Skeletal muscle cell (primary cell): ENCODE data around the gene OCA2.
"Not testable (repeated sequence)": the region's sequence is repeated elsewhere in the genome, so short reads cannot be mapped to it uniquely, and the experiment has no call there.

Source experiments
- DNase-seq: peaks from one replicate; pipeline ENCODE4 v3.0.0-alpha.2; 2010; ENCODE audit warnings: low read depth
- H3K4me3 ChIP-seq: 2 replicates; pipeline ENCODE4 v1.5.1; 2011; ENCODE audit warnings: low read depth, mild to moderate bottlenecking, control low read depth, low read length, moderate library complexity

OCA2 gene

GRCh38 chr15:28013976-28014375, 85.1 kb downstream of the OCA2 start:
- no peak for DNase-seq
- no peak overlapping the region for H3K4me3 ChIP-seq

DNA sequence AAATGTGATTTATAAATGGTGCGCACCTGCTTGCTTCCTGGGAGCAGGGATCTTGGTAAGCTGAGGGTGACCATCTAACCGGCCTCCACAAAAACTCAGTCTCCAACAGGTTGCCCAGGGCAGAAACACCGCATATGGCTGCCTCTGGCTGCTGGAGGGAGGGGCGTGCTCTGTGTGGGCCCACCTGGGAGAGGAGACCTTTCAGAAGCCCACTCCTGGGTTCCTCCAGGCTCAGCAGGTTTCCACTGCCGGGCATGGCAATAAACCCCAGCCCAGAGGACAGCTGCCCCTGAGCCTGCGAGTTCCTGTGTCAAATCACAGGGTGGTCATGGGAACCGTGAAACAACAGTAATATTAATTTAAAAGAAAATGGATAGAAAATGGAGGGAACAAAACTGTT, 85.6 kb downstream of the OCA2 start:
- DNase-seq: no peak
- no peak overlapping the region for H3K4me3 ChIP-seq

DNA sequence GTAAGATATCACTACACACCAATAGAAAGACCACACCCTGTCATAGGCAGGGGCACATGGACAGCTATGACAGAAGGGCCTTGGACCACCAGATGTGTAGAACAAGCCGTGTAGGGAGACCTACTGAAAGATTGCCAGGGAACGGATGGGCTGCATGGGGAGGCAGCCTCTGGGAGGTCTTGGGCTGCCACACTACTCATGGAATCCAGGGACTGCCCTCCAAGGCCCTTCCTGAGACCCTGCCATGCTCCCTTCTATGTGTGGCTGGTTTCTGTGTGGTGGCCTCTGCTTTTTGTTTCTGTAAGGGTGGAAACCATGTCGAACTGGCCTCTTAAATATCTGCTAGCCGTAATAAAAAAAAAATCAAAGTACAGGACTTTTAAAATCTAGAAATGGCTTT, 86.9 kb downstream of the OCA2 start:
- no peak for DNase-seq
- no peak overlapping the region for H3K4me3 ChIP-seq

GRCh38 chr15:28008175-28008574, 90.9 kb downstream of the OCA2 start:
- H3K4me3 ChIP-seq, DNase-seq: not testable (repeated sequence)

DNA sequence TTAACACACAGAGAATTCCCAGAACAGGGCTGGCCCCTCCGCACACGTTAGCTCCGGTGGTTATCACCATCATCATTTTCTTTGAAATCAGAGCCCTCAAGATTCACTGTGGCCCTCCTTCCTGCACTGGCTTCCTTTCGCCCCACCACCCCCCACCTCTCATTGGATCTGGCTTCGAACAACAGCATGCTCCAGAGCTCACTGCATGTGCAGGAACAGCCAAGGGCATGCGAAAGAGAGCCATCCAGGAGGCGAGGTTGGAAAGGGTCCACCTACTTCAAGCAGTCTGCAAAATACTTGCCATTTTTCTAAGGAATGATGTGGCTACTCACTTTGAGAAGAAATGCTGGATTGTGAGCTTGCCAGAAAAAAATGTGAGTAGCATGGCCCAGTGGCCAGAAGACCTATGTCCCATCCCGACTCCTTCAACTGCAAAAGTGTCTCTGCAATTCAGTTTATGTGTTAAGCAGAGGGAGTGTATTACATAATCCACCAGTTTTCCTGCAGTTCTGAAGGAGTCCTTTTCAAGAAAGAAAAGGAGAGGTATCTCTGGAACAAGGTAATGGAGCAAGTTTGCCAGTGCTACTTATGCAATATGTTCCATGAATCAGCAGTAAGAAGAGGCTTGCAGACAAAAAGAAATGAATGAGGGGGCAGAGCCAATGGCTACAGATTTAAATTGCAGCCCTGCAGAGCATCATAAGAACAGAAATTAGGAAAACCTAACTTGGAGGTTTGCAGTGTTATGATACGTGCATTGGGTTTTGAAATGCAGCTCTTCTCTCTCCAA, 92.8 kb downstream of the OCA2 start:
- no peak overlapping the region for H3K4me3 ChIP-seq
- no peak for DNase-seq

DNA sequence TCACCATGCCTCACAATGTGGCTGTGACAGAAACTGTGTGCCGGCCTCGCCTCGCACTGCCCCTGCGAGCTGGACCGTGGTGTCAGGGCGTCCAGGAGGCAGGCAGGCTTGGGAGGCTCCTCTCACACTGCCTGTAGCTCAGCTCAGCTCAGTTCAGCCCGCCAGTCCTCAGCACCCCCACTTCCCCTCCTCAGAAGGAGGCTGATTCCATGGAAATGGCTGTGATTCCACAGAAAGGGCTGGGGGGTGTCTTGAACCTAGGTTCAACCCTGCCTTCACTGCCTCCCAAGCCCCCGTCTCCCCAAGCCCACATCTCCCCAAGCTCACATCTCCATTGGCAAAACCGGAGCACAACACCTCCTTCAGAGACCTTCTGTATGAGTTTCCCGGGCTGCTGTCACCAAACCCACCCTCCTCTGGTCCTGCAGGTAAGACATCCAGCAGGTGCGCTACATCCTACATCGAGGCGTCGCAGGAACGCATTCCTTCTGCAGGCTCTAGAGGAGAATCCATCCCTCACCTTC, 94.0 kb downstream of the OCA2 start:
- H3K4me3 ChIP-seq: no peak overlapping the region
- no peak for DNase-seq

- no peak for DNase-seq
- H3K4me3 ChIP-seq: no peak overlapping the region
These were observed 94.7 kb downstream of the OCA2 start for GRCh38 chr15:28004143-28005003.

DNA sequence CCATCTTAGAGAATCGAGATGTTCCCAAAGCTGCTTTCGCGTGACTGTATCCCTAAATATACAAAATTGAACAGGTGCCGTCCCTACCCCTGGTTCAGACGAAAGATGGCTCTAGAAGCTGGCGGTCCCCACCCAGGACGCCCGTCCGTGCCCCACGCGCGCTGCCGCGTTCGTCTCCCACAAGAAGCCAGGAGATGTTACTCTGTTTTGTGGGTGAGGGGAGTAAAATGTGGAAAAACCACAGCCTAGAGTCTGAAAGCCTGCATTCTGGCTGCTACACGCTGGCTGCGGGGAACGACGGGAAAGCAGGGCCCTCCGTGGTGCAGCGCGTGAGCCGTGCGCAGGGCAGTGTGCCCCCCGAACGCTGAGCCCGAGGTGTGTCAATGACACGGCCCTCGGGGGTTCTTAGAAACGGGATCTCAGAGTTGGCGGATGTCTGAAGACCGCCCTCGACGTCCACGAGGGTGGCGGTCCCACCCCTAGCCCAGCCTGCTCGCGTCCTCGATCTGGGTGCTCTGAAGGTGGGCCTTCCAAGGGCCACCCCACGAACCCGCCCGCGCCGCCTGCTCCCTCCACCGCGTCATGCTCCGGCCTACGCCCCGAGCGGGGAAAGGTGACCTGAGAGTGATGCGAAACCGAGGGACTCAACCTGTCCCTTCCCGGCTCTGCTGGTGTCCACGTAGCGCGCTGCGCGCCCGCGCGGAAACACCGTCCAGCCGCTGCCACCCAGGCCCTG, 95.6 kb downstream of the OCA2 start:
- no peak for DNase-seq
- no peak overlapping the region for H3K4me3 ChIP-seq

DNA sequence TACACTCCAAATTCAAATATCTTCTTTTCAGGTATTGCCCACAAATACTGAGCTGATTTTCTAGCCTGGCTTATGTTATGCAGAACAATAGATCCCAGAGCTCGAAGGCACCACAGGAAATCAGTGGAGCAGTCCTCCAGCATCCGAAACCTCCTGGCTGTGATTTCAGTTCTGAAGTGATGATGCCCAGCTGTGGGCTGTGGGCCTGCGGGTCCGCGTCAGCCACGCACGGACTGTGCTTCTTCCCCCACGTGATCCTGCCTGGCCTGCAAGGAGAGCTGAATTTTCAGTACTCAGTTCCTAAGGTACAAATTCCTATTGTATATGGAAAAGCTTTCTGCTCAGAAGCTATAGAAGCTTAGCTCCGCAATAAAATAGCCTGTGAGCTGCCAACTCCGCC, 96.2 kb downstream of the OCA2 start:
- H3K4me3 ChIP-seq: no peak overlapping the region
- no peak for DNase-seq

DNA sequence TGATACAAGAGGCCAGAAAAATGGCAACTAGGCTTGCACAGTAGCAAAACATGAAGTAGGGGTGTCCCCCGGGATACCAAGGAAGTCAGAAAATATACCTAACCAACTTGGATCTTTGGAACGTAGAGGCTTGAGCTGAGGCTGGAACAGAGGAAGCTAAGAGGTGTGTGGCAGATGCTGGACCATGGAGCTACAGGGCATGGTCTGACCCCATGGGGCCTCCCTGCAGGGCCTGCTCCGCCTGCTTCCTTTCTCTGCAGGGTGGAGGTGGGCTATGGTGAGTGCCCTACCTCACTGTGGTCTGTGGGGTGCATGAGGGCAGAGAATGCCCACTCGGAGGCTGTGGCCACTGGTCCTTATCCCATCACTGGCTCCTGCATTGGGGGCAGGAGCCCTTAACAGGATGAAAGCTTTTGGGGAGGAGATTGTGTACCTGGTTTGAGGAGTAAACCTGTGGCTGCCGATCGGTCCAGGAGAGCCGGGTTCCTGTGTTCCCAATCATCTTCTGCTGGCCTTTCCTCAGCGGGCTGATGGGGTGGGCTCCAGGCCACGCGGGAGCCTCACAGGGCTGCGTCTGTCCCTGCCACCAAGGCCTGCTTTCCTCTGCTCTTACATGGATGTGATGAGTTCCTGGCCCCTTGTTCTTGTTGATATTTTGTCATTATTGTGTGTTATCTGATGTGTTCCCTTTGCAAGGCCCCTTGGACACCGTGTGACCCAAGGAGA, 96.8 kb downstream of the OCA2 start:
- H3K4me3 ChIP-seq: no peak overlapping the region
- no peak for DNase-seq

DNA sequence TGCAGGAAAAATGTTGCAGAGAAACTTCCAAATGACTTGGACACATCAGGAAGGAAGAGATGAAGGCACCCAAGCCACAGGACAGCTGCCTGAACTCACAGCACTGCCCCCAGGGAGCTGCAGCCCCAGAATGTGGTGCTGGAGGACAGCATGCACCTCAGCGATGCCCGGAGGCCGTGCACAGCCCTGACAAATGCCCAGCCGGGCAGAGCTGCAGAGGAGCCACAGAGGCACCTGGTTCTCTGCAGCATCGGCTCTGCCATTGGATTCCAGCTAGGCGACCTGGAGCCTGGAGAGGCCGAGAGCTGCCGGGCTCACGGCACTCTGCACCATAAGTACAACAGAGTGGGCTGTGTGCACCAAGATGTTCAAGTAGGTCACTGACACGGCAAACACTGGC, 97.5 kb downstream of the OCA2 start:
- DNase-seq: no peak

DNA sequence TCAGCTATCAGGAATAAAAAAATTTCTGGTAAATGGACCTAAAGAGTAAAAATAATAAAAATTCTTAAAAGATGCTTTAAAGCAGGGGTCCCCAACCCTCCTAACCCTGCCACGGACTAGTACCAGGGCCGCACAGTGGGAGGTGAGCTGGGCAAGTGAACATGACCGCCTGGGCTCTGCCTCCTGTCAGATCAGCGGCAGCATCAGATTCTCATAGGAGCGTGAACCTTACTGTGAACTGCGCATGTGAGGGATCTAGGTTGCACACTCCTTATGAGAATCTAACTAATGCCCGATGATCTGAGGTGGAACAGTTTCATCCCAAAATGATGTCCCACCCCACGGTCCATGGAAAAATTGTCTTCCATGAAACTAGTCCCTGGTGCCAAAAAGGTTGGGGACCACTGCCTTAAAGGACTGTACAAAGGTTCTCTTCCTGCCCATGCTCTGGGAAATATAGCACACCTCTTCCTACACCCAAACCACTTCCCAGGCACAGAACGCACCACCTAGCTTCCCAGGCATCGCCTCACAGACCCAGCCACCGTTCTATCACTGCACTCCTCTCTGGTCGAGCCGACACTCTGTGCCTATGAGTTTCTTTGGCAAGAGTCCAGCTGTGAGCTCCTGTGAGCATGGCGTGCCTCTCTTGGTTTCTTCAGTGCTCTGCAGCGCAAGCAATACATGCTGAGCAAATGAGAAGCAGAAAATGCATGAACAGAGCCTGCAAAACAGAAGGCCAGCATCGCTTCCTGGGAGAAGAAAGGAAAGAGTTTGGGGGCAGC, 104.9 kb downstream of the OCA2 start:
- H3K4me3 ChIP-seq: no peak overlapping the region
- DNase-seq: no peak

More for the DNA sequence above, 97.5 kb downstream of the OCA2 start:
- H3K4me3 ChIP-seq: no peak overlapping the region

DNA sequence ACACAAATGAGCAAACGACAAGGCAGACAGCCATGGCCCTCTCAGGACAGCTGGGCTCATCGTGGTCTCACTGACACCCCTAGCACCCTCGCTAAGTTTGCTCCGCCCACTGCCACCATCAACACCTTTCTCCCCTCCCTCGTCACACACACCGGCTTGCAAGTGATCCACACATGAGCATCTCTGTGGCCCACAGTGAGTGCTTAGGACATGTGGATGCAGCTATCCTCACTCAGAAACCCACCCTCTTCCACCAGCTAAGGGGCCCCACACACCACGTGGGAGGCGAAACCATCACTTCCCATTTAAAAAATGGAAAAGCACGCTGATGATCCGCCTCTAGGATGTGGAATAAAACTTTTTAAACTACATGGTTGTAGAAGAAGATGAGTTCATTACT, 105.6 kb downstream of the OCA2 start:
- no peak overlapping the region for H3K4me3 ChIP-seq
- no peak for DNase-seq

- DNase-seq: no peak
- no peak overlapping the region for H3K4me3 ChIP-seq
These were observed 108.3 kb downstream of the OCA2 start for GRCh38 chr15:27990521-27991515.

- no peak for DNase-seq
- H3K4me3 ChIP-seq: no peak overlapping the region
These were observed 109.3 kb downstream of the OCA2 start for GRCh38 chr15:27989838-27990237.

GRCh38 chr15:27989427-27989826, 109.7 kb downstream of the OCA2 start:
- no peak for DNase-seq
- H3K4me3 ChIP-seq: no peak overlapping the region

DNA sequence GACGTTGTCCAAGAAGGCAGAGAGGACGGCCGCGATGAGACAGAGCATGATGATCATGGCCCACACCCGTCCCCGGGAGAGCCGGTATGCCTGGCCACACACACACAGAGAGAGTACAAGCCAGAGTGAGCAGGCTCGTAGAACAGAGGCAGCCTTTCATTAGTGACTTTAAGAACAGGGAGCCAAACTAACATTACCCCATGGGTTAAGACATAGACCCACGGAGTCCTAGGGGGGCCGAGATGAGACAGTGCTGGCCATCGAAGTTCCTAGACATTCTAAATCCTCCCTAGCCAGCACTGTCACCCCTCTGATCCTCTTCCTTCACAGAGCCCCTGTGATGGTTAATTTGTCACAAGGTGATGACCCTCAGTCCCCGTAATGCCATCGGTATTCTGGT, 114.0 kb downstream of the OCA2 start:
- H3K4me3 ChIP-seq: no peak overlapping the region
- no peak for DNase-seq
